Brain microvascular endothelial cell (primary cell): ENCODE measurements around the gene ASS1.

Experiments
- DNase-seq: peaks from one replicate; pipeline ENCODE4 v3.0.0-alpha.2; 2020
- H3K27ac ChIP-seq: fragments of 250-450 bp; sonication (Bioruptor Pico); 2 replicates; pipeline ENCODE4 v1.5.1; 2020; ENCODE audit warnings: mild to moderate bottlenecking, moderate library complexity
- H3K27me3 ChIP-seq: fragments of 250-450 bp; sonication (Bioruptor Pico); replicated peaks from 2 replicates; pipeline ENCODE4 v1.5.1; 2020; ENCODE audit warnings: mild to moderate bottlenecking
- H3K36me3 ChIP-seq: fragments of 250-450 bp; sonication (Bioruptor Pico); replicated peaks from 2 replicates; pipeline ENCODE4 v1.5.1; 2020; ENCODE audit warnings: mild to moderate bottlenecking
- H3K4me3 ChIP-seq: 2 replicates; pipeline ENCODE4 v1.5.1; 2011; ENCODE audit warnings: low read depth, mild to moderate bottlenecking, control low read depth, low read length, moderate library complexity
- CTCF ChIP-seq: IDR thresholded peaks from 2 replicates; pipeline ENCODE4 v1.5.1; 2011; ENCODE audit warnings: low read depth, mild to moderate bottlenecking, moderate library complexity, low read length, control low read depth, inconsistent platforms; ENCODE audit errors: missing control alignments
- in situ Hi-C: cut with HindIII; loops from 2 replicates; pipeline ENCODE4 v1.10.0; 2017; ENCODE audit warnings: low sequenced_read_pairs, low pct_ligation_motif_present

ASS1 gene

GRCh38 chr9:130414081-130414731 is 30.6 kb upstream of the ASS1 start:
- DNase-seq = no peak
- H3K27ac ChIP-seq = no peak overlapping the region
- no peaks in the 10 kb centered on the region for H3K27me3 ChIP-seq
- no peak for TF ChIP-seq CTCF
- in situ Hi-C loops = no loop called here
- no peaks in the 10 kb centered on the region for H3K36me3 ChIP-seq
- H3K4me3 ChIP-seq = no peak overlapping the region

- no peak for TF ChIP-seq CTCF
- no peaks in the 10 kb centered on the region for H3K36me3 ChIP-seq
- H3K27ac ChIP-seq = no peak overlapping the region
- H3K4me3 ChIP-seq = no peak overlapping the region
- no peaks in the 10 kb centered on the region for H3K27me3 ChIP-seq
- in situ Hi-C loops = no loop called here
- DNase-seq = no peak
Measured at GRCh38 chr9:130414910-130415746, 29.6 kb upstream of the ASS1 start.

- no peaks in the 10 kb centered on the region for H3K27me3 ChIP-seq
- no peak overlapping the region for H3K27ac ChIP-seq
- H3K4me3 ChIP-seq = no peak overlapping the region
- no peaks in the 10 kb centered on the region for H3K36me3 ChIP-seq
- in situ Hi-C loops = no loop called here
- peak; percentile 28 for TF ChIP-seq CTCF
- DNase-seq = no peak
Measured at GRCh38 chr9:130417602-130418001, 27.2 kb upstream of the ASS1 start.

- H3K27me3 ChIP-seq = no peaks in the 10 kb centered on the region
- H3K36me3 ChIP-seq = no peaks in the 10 kb centered on the region
- no peak overlapping the region for H3K27ac ChIP-seq
- DNase-seq = no peak
- H3K4me3 ChIP-seq = no peak overlapping the region
- in situ Hi-C loops = no loop called here
- TF ChIP-seq CTCF = no peak
Measured at GRCh38 chr9:130418776-130419175, 26.0 kb upstream of the ASS1 start.

- in situ Hi-C loops = no loop called here
- DNase-seq = no peak
- Histone ChIP-seq H3K27ac (no peak overlapping the region), H3K4me3 (no peak overlapping the region), H3K36me3 (no peaks in the 10 kb centered on the region), H3K27me3 (no peaks in the 10 kb centered on the region)
- TF ChIP-seq CTCF = no peak
Measured at GRCh38 chr9:130419521-130420035, 25.2 kb upstream of the ASS1 start.
